Erythroblast (primary cell): ENCODE data around the gene MYO1H.

Source experiments
- GATA1 ChIP-seq: IDR thresholded peaks from 2 replicates; pipeline ENCODE4 v1.6.1; 2011; ENCODE audit warnings: low read depth, mild to moderate bottlenecking, control low read depth, low read length, moderate library complexity
- POLR2A ChIP-seq: IDR thresholded peaks from 2 replicates; pipeline ENCODE4 v1.6.1; 2011; ENCODE audit warnings: mild to moderate bottlenecking, low read length

DNA sequence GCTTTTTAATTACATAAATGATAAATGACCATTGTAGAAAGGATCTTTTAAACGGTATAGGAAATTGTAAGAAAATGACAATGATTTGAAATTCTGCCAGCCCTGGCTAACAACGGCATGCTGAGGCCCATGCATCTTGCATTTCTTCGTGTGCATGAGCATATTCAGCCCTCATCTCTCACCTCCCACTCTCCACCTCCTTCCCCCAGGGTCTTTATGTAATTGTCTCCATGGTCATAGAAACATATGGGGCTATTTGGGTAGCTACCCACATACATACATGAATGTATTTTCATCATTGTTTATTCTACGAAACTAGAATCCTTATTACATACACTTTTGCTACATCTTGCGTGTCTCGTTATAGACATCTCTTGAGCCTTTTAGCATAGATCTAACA lies 4.5 kb downstream of the MYO1H start:
- TF ChIP-seq POLR2A (no peak), GATA1 (no peak)
